ENCODE data around the gene VPS13D.

VPS13D gene

GRCh38 chr1:12413664-12414410, 184.0 kb downstream of the VPS13D start:
- Histone ChIP-seq H3K79me1 (replicated peaks; ENCODE audit: low read length, poor library complexity, severe bottlenecking) (peaks cover 1% of the 10 kb centered on the region), H2BK5ac (ENCODE audit: low read depth, low read length, poor library complexity, severe bottlenecking) (no peak overlapping the region), H2AFZ (ENCODE audit: low read depth, low read length) (no peak overlapping the region), H3K36me3 (ENCODE audit: control insufficient read depth in 1 of 2, insufficient read depth in 2 of 2, low read depth in 1 of 2, low read length in 2 of 2) (peaks cover 14 to 61% of the 10 kb centered on the region in 2 experiments), H2AK5ac (ENCODE audit: low read length, severe bottlenecking) (no peak overlapping the region), H3K9me3 (ENCODE audit: control insufficient read depth, low read length) (no peaks in the 10 kb centered on the region), H3K14ac (ENCODE audit: low read length in 2 of 2) (no peak overlapping the region), H3K27me3 (ENCODE audit: control insufficient read depth in 1 of 2, insufficient read depth in 1 of 2, low read length in 2 of 2) (no peaks in the 10 kb centered on the region), H4K8ac (ENCODE audit: low read length) (no peak overlapping the region), H2BK12ac (ENCODE audit: low read length in 2 of 2) (no peak overlapping the region), H3K4me1 (ENCODE audit: control insufficient read depth, insufficient read depth, low read depth, low read length) (no peaks in the 10 kb centered on the region), H2BK120ac (ENCODE audit: low read depth, low read length) (no peak overlapping the region), H3K9ac (ENCODE audit: low read length) (no peak overlapping the region), H2BK15ac (ENCODE audit: low read depth, poor library complexity, severe bottlenecking) (no peak overlapping the region), H3K4me3 (ENCODE audit: insufficient read depth in 1 of 2, low read depth in 1 of 2, low read length in 2 of 2) (no peak overlapping the region), H4K91ac (ENCODE audit: low read length) (no peak overlapping the region), H3K23ac (ENCODE audit: low read length in 2 of 2) (no peak overlapping the region), H3K4me2 (ENCODE audit: low read length, poor library complexity, severe bottlenecking) (no peak overlapping the region), H3K4ac (ENCODE audit: low read depth in 1 of 2, low read length in 2 of 2) (no peak overlapping the region), H3K27ac (ENCODE audit: low read length, poor library complexity, severe bottlenecking) (no peak overlapping the region), H3K18ac (ENCODE audit: low read depth in 1 of 2, low read length in 2 of 2) (no peak overlapping the region)
- 100% methylated on average over 6 of the region's 7 CpGs for WGBS
- DNase-seq: no peak

GRCh38 chr1:12414444-12415018, 184.7 kb downstream of the VPS13D start:
- H3K27ac ChIP-seq (ENCODE audit: low read length, poor library complexity, severe bottlenecking): no peak overlapping the region
- WGBS: 64% methylated on average over 1 of the region's 2 CpGs

GRCh38 chr1:12415038-12415466, 185.2 kb downstream of the VPS13D start:
- Histone ChIP-seq H3K23ac (ENCODE audit: low read length in 2 of 2) (no peak overlapping the region), H3K27me3 (ENCODE audit: control insufficient read depth in 1 of 2, insufficient read depth in 1 of 2, low read length in 2 of 2) (no peaks in the 10 kb centered on the region), H3K4ac (ENCODE audit: low read depth in 1 of 2, low read length in 2 of 2) (no peak overlapping the region), H3K4me3 (ENCODE audit: insufficient read depth in 1 of 2, low read depth in 1 of 2, low read length in 2 of 2) (no peak overlapping the region), H4K91ac (ENCODE audit: low read length) (no peak overlapping the region), H3K18ac (ENCODE audit: low read depth in 1 of 2, low read length in 2 of 2) (no peak overlapping the region), H4K8ac (ENCODE audit: low read length) (no peak overlapping the region), H3K36me3 (ENCODE audit: control insufficient read depth in 1 of 2, insufficient read depth in 2 of 2, low read depth in 1 of 2, low read length in 2 of 2) (peaks cover 14 to 70% of the 10 kb centered on the region in 2 experiments), H3K14ac (ENCODE audit: low read length in 2 of 2) (no peak overlapping the region), H2AFZ (ENCODE audit: low read depth, low read length) (no peak overlapping the region), H2BK12ac (ENCODE audit: low read length in 2 of 2) (no peak overlapping the region), H3K9ac (ENCODE audit: low read length) (peak overlapping the region; percentile 44), H2BK120ac (ENCODE audit: low read depth, low read length) (no peak overlapping the region), H2BK5ac (ENCODE audit: low read depth, low read length, poor library complexity, severe bottlenecking) (no peak overlapping the region), H2BK15ac (ENCODE audit: low read depth, poor library complexity, severe bottlenecking) (no peak overlapping the region), H2AK5ac (ENCODE audit: low read length, severe bottlenecking) (no peak overlapping the region), H3K4me2 (ENCODE audit: low read length, poor library complexity, severe bottlenecking) (no peak overlapping the region), H3K4me1 (ENCODE audit: control insufficient read depth, insufficient read depth, low read depth, low read length) (no peaks in the 10 kb centered on the region), H3K79me1 (replicated peaks; ENCODE audit: low read length, poor library complexity, severe bottlenecking) (peaks cover 2% of the 10 kb centered on the region), H3K9me3 (ENCODE audit: control insufficient read depth, low read length) (no peaks in the 10 kb centered on the region), H3K27ac (ENCODE audit: low read length, poor library complexity, severe bottlenecking) (no peak overlapping the region)
- peak; percentile 55 for DNase-seq
- 87% methylated on average over 5 of the region's 5 CpGs for WGBS

More at GRCh38 chr1:12414444-12415018, 184.7 kb downstream of the VPS13D start:
- Histone ChIP-seq H2BK5ac (ENCODE audit: low read depth, low read length, poor library complexity, severe bottlenecking) (no peak overlapping the region), H3K36me3 (ENCODE audit: control insufficient read depth in 1 of 2, insufficient read depth in 2 of 2, low read depth in 1 of 2, low read length in 2 of 2) (peaks cover 14 to 68% of the 10 kb centered on the region in 2 experiments), H4K8ac (ENCODE audit: low read length) (no peak overlapping the region), H3K79me1 (replicated peaks; ENCODE audit: low read length, poor library complexity, severe bottlenecking) (peaks cover 2% of the 10 kb centered on the region), H3K4me3 (ENCODE audit: insufficient read depth in 1 of 2, low read depth in 1 of 2, low read length in 2 of 2) (no peak overlapping the region), H2BK12ac (ENCODE audit: low read length in 2 of 2) (no peak overlapping the region), H3K4ac (ENCODE audit: low read depth in 1 of 2, low read length in 2 of 2) (no peak overlapping the region), H3K9ac (ENCODE audit: low read length) (peak overlapping the region; percentile 44), H3K14ac (ENCODE audit: low read length in 2 of 2) (no peak overlapping the region), H3K4me2 (ENCODE audit: low read length, poor library complexity, severe bottlenecking) (no peak overlapping the region), H2BK15ac (ENCODE audit: low read depth, poor library complexity, severe bottlenecking) (no peak overlapping the region), H2AK5ac (ENCODE audit: low read length, severe bottlenecking) (no peak overlapping the region), H2AFZ (ENCODE audit: low read depth, low read length) (no peak overlapping the region), H3K27me3 (ENCODE audit: control insufficient read depth in 1 of 2, insufficient read depth in 1 of 2, low read length in 2 of 2) (no peaks in the 10 kb centered on the region), H3K4me1 (ENCODE audit: control insufficient read depth, insufficient read depth, low read depth, low read length) (no peaks in the 10 kb centered on the region), H2BK120ac (ENCODE audit: low read depth, low read length) (no peak overlapping the region), H3K23ac (ENCODE audit: low read length in 2 of 2) (no peak overlapping the region), H4K91ac (ENCODE audit: low read length) (no peak overlapping the region), H3K18ac (ENCODE audit: low read depth in 1 of 2, low read length in 2 of 2) (no peak overlapping the region), H3K9me3 (ENCODE audit: control insufficient read depth, low read length) (no peaks in the 10 kb centered on the region)
- DNase-seq: no peak

- no peak overlapping the region for H4K91ac ChIP-seq (ENCODE audit: low read length)
- H3K18ac ChIP-seq (ENCODE audit: low read depth in 1 of 2, low read length in 2 of 2): no peak overlapping the region
- peaks cover 14 to 68% of the 10 kb centered on the region in 2 experiments for H3K36me3 ChIP-seq (ENCODE audit: control insufficient read depth in 1 of 2, insufficient read depth in 2 of 2, low read depth in 1 of 2, low read length in 2 of 2)
- DNase-seq: no peak
- H2BK15ac ChIP-seq (ENCODE audit: low read depth, poor library complexity, severe bottlenecking): no peak overlapping the region
- H3K4me3 ChIP-seq (ENCODE audit: insufficient read depth in 1 of 2, low read depth in 1 of 2, low read length in 2 of 2): no peak overlapping the region
- no peaks in the 10 kb centered on the region for H3K9me3 ChIP-seq (ENCODE audit: control insufficient read depth, low read length)
- H2BK12ac ChIP-seq (ENCODE audit: low read length in 2 of 2): no peak overlapping the region
- H3K27ac ChIP-seq (ENCODE audit: low read length, poor library complexity, severe bottlenecking): no peak overlapping the region
- H3K79me1 ChIP-seq (replicated peaks; ENCODE audit: low read length, poor library complexity, severe bottlenecking): peaks cover 2% of the 10 kb centered on the region
- H3K14ac ChIP-seq (ENCODE audit: low read length in 2 of 2): no peak overlapping the region
- H2AK5ac ChIP-seq (ENCODE audit: low read length, severe bottlenecking): no peak overlapping the region
- H3K4me1 ChIP-seq (ENCODE audit: control insufficient read depth, insufficient read depth, low read depth, low read length): no peaks in the 10 kb centered on the region
- H3K4ac ChIP-seq (ENCODE audit: low read depth in 1 of 2, low read length in 2 of 2): no peak overlapping the region
- no peaks in the 10 kb centered on the region for H3K27me3 ChIP-seq (ENCODE audit: control insufficient read depth in 1 of 2, insufficient read depth in 1 of 2, low read length in 2 of 2)
- H3K9ac ChIP-seq (ENCODE audit: low read length): no peak overlapping the region
- no peak overlapping the region for H2BK120ac ChIP-seq (ENCODE audit: low read depth, low read length)
- no peak overlapping the region for H3K4me2 ChIP-seq (ENCODE audit: low read length, poor library complexity, severe bottlenecking)
- WGBS: 100% methylated on average over 1 of the region's 1 CpG
- H2AFZ ChIP-seq (ENCODE audit: low read depth, low read length): no peak overlapping the region
- no peak overlapping the region for H4K8ac ChIP-seq (ENCODE audit: low read length)
- H2BK5ac ChIP-seq (ENCODE audit: low read depth, low read length, poor library complexity, severe bottlenecking): no peak overlapping the region
- no peak overlapping the region for H3K23ac ChIP-seq (ENCODE audit: low read length in 2 of 2)
Measured at GRCh38 chr1:12416101-12416500, 186.3 kb downstream of the VPS13D start.

Data from mesenchymal stem cell (in vitro differentiated cells and primary cell).